K562 (cell line): ENCODE results near the gene CAPRIN2. TPM values are rescaled to one million over a fixed set of nuclear protein-coding genes. Genes with fewer than 3 reads are reported as not detected.

Experiments
- BRD4 ChIP-seq: fragments of 200-600 bp; sonication (generic); IDR thresholded peaks from 2 replicates; pipeline ENCODE4 v1.6.1; 2017; ENCODE audit warnings: inconsistent platforms
- CHCHD3 ChIP-seq: fragments of 250-450 bp; sonication (Bioruptor Pico); IDR thresholded peaks from 2 replicates; pipeline ENCODE4 v2.1.2; 2022; ENCODE audit warnings: mild to moderate bottlenecking
- EP400 ChIP-seq: fragments of 450-650 bp; IDR thresholded peaks from 2 replicates; pipeline ENCODE4 v1.6.1; 2017; ENCODE audit warnings: antibody characterized with exemption, mild to moderate bottlenecking, moderate library complexity
- KDM5B ChIP-seq: fragments of 200-600 bp; sonication (generic); IDR thresholded peaks from 2 replicates; pipeline ENCODE4 v1.6.1; 2012; ENCODE audit warnings: low read depth, mild to moderate bottlenecking, moderate library complexity, low read length, control low read depth, inconsistent platforms; ENCODE audit not compliant: insufficient replicate concordance
- MCM2 ChIP-seq: fragments of 450-650 bp; IDR thresholded peaks from 2 replicates; pipeline ENCODE4 v1.6.1; 2017; ENCODE audit warnings: low read depth, mild to moderate bottlenecking
- NR4A1 ChIP-seq, 2 experiments: fragments of 250-450 bp in 1 of 2; fragments of 450-650 bp in 1 of 2; sonication (Bioruptor Pico) in 1 of 2; IDR thresholded peaks; 2 replicates each; pipeline versions ENCODE4 v1.4.0 to v1.6.1; 2016 to 2020; ENCODE audit warnings: mild to moderate bottlenecking in 2 of 2, missing compliant biosample characterization in 1 of 2, missing genetic modification characterization in 1 of 2, moderate library complexity in 1 of 2
- PTTG1 ChIP-seq: fragments of 450-650 bp; IDR thresholded peaks from 2 replicates; pipeline ENCODE4 v1.6.1; 2016; ENCODE audit warnings: low read depth, mild to moderate bottlenecking, missing genetic modification characterization, missing compliant biosample characterization
- SETDB1 ChIP-seq: IDR thresholded peaks from one replicate; pipeline ENCODE4 v1.6.1; 2012; ENCODE audit warnings: low read length, control low read depth, inconsistent platforms
- SMAD4 ChIP-seq: fragments of 250-450 bp; sonication (Bioruptor Pico); conservative IDR thresholded peaks from 2 replicates; pipeline ENCODE4 v1.8.0; 2021; ENCODE audit warnings: inconsistent platforms, mild to moderate bottlenecking, moderate library complexity
- SOX6 ChIP-seq: fragments of 450-650 bp; IDR thresholded peaks from 2 replicates; pipeline ENCODE4 v1.6.1; 2014; ENCODE audit warnings: mild to moderate bottlenecking
- TRIM28 ChIP-seq: fragments of 450-650 bp; IDR thresholded peaks from 2 replicates; pipeline ENCODE4 v1.6.1; 2017
- ZBTB1 ChIP-seq: sonication (generic); formaldehyde crosslinking; IDR thresholded peaks from 2 replicates; pipeline ENCODE4 v1.8.1; 2023; ENCODE audit warnings: missing genetic modification reagents, low read depth, mild to moderate bottlenecking, borderline replicate concordance
- ZNF77 ChIP-seq: fragments of 250-450 bp; sonication (Bioruptor Pico); IDR thresholded peaks from 2 replicates; pipeline ENCODE4 v1.5.0; 2020
- polyA plus RNA-seq, 8 experiments: library from polyadenylated mRNA; depleted of rRNA in 4 of 8; stranded (reverse) in 5 of 8; unstranded in 3 of 8; fragments of >200 nt; fragmentation: Nextera tagmentation in 2 of 8; fragmentation: Illumina TruSeq in 1 of 8; extraction: Ambion mirVana in 2 of 8; extraction: Trizol in 1 of 8; gene quantifications; 2 replicates each; pipeline versions ENCODE4 v1.2.1 to v1.2.3, GENCODE V29; 2011 to 2014; ENCODE audit warnings: inconsistent platforms in 1 of 8, missing spikeins in 1 of 8
- total RNA-seq, 7 experiments: library from RNA; depleted of rRNA in 6 of 7; stranded (reverse); fragments of >200 nt in 6 of 7; fragmentation: Illumina TruSeq in 2 of 7; extraction: Trizol in 2 of 7; gene quantifications; 2 replicates each; pipeline versions ENCODE4 v1.2.1 to v1.2.3, GENCODE V29; 2011 to 2021; ENCODE audit warnings: low replicate concordance in 1 of 7
- TF ChIP-seq, protein P1 (sequence below), 3 experiments: IDR thresholded peaks in 2 of 3; conservative IDR thresholded peaks in 1 of 3; 2 replicates each; pipeline ENCODE4 v1.5.1; 2011 to 2012; ENCODE audit warnings: low read length in 3 of 3, mild to moderate bottlenecking in 3 of 3, control low read depth in 2 of 3, improper control_type of control experiment in 1 of 3, inconsistent platforms in 1 of 3, low read depth in 1 of 3, mixed read lengths in 1 of 3, moderate library complexity in 1 of 3; ENCODE audit not compliant: insufficient read depth in 2 of 3
- TF ChIP-seq, protein P2 (sequence below): fragments of 250-450 bp; sonication (Bioruptor Pico); IDR thresholded peaks from 2 replicates; pipeline ENCODE4 v1.9.0; 2021; ENCODE audit warnings: mild to moderate bottlenecking
- TF ChIP-seq, protein P3 (sequence below), 2 experiments: fragments of 450-650 bp; IDR thresholded peaks; 2 replicates each; pipeline ENCODE4 v1.6.1; 2018; ENCODE audit warnings: mild to moderate bottlenecking in 2 of 2, low read depth in 1 of 2; ENCODE audit not compliant: partially characterized antibody in 2 of 2
- TF ChIP-seq, protein P4 (sequence below): fragments of 450-650 bp; formaldehyde crosslinking; IDR thresholded peaks from 2 replicates; pipeline ENCODE4 v1.4.0; 2020; ENCODE audit warnings: mild to moderate bottlenecking, mixed read lengths
- TF ChIP-seq, protein P5 (sequence below): sonication (generic); IDR thresholded peaks from 2 replicates; pipeline ENCODE4 v1.6.1; 2016

CAPRIN2 gene
- total and polyA plus RNA-seq, 9 of the 15 experiments (the other 6 are each of a cell fraction or from before 2014, with no cell fraction given), result 2.3 to 14.5 (median 8.9) TPM

DNA sequence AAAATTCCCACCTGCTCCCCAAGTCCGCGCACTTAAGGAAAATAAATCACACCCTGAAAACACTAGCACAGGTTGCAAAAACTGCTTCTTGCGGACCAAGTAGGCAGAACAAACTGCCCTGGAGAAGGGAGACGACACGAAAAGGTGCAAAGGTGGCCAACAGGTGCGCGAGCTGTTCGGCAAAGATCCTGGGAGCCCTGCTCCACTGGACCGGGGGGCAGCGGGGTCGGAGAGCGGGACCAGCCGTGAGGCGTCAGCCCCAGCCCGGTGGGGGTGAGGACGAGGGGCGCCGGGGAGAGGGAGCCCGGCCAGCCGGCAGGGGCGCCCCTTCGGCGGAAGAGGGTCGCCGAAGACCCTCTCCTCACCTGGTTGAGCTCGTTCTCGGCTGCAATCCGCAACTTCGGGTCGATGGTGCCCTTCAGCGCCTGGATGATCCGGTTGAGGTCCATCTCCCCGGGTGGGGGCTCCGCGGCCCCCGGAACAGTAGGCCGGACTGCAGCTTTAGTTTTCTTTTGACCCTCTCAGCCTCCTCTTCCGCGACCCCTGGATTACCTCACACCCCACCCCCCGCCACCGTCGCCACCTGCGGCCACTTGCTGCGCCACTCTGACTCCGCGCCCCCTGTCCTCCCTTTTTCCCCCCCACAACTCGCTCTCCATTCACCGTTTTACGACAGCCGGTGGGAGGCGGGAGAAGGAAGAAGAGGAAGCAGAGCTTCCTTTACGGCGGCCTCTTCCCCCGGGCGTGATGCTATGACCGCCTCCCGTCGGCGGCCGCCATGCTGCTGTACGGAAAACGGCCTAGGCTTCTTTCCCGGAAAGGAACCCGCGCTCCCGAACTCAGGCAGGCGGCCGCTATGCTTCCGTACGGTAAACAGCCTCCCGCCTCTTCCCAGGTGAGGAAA is 59.3 kb downstream of the CAPRIN2 start, which contains the start of gene IPO8 (continued):
- TF ChIP-seq, protein P1, sequence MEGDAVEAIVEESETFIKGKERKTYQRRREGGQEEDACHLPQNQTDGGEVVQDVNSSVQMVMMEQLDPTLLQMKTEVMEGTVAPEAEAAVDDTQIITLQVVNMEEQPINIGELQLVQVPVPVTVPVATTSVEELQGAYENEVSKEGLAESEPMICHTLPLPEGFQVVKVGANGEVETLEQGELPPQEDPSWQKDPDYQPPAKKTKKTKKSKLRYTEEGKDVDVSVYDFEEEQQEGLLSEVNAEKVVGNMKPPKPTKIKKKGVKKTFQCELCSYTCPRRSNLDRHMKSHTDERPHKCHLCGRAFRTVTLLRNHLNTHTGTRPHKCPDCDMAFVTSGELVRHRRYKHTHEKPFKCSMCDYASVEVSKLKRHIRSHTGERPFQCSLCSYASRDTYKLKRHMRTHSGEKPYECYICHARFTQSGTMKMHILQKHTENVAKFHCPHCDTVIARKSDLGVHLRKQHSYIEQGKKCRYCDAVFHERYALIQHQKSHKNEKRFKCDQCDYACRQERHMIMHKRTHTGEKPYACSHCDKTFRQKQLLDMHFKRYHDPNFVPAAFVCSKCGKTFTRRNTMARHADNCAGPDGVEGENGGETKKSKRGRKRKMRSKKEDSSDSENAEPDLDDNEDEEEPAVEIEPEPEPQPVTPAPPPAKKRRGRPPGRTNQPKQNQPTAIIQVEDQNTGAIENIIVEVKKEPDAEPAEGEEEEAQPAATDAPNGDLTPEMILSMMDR (IDR thresholded peaks at IDR 0.05 in 2 of 3, conservative IDR thresholded peaks at IDR 0.05 in 1 of 3; ENCODE audit: insufficient read depth in 2 of 3, low read depth in 1 of 3, low read length in 3 of 3), result peak; percentile 9 to 39 (median 25); a peak in 3 of 6 replicates
- TF ChIP-seq SOX6, result no peak
- TF ChIP-seq, protein P2, sequence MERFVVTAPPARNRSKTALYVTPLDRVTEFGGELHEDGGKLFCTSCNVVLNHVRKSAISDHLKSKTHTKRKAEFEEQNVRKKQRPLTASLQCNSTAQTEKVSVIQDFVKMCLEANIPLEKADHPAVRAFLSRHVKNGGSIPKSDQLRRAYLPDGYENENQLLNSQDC, result no peak
- no peak; the same call in 1 of the 2 replicates for TF ChIP-seq TRIM28
- no peak for TF ChIP-seq SMAD4
- TF ChIP-seq EP400, result peak; percentile 53
- TF ChIP-seq, protein P3, sequence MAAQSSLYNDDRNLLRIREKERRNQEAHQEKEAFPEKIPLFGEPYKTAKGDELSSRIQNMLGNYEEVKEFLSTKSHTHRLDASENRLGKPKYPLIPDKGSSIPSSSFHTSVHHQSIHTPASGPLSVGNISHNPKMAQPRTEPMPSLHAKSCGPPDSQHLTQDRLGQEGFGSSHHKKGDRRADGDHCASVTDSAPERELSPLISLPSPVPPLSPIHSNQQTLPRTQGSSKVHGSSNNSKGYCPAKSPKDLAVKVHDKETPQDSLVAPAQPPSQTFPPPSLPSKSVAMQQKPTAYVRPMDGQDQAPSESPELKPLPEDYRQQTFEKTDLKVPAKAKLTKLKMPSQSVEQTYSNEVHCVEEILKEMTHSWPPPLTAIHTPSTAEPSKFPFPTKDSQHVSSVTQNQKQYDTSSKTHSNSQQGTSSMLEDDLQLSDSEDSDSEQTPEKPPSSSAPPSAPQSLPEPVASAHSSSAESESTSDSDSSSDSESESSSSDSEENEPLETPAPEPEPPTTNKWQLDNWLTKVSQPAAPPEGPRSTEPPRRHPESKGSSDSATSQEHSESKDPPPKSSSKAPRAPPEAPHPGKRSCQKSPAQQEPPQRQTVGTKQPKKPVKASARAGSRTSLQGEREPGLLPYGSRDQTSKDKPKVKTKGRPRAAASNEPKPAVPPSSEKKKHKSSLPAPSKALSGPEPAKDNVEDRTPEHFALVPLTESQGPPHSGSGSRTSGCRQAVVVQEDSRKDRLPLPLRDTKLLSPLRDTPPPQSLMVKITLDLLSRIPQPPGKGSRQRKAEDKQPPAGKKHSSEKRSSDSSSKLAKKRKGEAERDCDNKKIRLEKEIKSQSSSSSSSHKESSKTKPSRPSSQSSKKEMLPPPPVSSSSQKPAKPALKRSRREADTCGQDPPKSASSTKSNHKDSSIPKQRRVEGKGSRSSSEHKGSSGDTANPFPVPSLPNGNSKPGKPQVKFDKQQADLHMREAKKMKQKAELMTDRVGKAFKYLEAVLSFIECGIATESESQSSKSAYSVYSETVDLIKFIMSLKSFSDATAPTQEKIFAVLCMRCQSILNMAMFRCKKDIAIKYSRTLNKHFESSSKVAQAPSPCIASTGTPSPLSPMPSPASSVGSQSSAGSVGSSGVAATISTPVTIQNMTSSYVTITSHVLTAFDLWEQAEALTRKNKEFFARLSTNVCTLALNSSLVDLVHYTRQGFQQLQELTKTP (IDR thresholded peaks at IDR 0.05; ENCODE audit: low read depth in 1 of 2, partially characterized antibody in 2 of 2), result no peak
- TF ChIP-seq ZBTB1 (CRISPR knock-in tag), result no peak
- TF ChIP-seq MCM2, result no peak
- TF ChIP-seq PTTG1, result no peak
- peak; percentile 49 for TF ChIP-seq KDM5B
- peak; percentile 46; the same call in 1 of the 2 replicates for TF ChIP-seq BRD4
- TF ChIP-seq, protein P4, sequence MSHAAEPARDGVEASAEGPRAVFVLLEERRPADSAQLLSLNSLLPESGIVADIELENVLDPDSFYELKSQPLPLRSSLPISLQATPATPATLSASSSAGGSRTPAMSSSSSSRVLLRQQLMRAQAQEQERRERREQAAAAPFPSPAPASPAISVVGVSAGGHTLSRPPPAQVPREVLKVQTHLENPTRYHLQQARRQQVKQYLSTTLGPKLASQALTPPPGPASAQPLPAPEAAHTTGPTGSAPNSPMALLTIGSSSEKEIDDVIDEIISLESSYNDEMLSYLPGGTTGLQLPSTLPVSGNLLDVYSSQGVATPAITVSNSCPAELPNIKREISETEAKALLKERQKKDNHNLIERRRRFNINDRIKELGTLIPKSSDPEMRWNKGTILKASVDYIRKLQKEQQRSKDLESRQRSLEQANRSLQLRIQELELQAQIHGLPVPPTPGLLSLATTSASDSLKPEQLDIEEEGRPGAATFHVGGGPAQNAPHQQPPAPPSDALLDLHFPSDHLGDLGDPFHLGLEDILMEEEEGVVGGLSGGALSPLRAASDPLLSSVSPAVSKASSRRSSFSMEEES (CRISPR knock-in tag), result no peak
- no peak for TF ChIP-seq NR4A1 (CRISPR knock-in tag; IDR thresholded peaks at IDR 0.05)
- TF ChIP-seq NR4A1 (tag; IDR thresholded peaks at IDR 0.05), result no peak
- no peak for TF ChIP-seq ZNF77 (CRISPR knock-in tag)
- TF ChIP-seq SETDB1, result no peak
- no peak for TF ChIP-seq CHCHD3 (CRISPR knock-in tag)
- TF ChIP-seq, protein P5, sequence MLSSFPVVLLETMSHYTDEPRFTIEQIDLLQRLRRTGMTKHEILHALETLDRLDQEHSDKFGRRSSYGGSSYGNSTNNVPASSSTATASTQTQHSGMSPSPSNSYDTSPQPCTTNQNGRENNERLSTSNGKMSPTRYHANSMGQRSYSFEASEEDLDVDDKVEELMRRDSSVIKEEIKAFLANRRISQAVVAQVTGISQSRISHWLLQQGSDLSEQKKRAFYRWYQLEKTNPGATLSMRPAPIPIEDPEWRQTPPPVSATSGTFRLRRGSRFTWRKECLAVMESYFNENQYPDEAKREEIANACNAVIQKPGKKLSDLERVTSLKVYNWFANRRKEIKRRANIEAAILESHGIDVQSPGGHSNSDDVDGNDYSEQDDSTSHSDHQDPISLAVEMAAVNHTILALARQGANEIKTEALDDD, result no peak
